Measurements from ENCODE around the gene GNA15.

Gene GNA15

DNA sequence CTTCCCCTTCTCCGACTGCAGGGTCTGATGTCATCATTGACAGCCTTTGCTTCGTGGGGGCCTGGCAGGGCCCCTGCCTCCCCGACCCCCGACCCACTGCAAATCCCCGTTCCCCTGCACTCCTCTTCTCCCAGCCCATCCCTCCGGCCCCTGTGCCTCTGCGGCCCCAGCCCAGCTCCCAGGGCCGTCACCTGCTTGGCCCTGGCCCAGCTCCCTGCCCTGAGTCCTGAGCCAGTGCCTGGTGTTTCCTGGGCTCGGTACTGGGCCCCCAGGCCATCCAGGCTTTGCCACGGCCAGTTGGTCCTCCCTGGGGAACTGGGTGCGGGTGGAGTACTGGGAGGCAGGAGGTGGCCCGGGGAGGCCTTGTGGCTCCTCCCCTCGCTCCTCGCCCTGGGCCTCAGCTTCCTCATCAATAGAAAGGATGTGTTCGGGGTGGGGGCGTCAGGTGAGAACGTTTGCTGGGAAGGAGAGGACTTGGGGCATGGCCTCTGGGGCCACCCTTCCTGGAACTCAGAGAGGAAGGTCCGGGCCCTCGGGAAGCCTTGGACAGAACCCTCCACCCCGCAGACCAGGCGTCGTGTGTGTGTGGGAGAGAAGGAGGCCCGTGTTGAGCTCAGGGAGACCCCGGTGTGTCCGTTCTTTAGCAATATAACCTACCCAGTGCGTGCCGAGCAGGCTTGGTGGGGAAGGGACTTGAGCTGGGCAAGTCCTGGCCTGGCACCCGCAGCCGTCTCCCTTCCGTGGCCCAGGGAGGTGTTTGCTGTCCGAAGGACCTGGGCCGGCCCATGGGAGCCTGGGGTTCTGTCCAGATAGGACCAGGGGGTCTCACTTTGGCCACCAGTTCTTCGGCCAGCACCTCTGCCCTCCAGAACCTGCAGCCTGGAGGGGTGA is 72.7 kb downstream of the GNA15 start:
- no peak for DNase-seq (ENCODE audit: low spot score)

- peak; percentile 66 for DNase-seq (ENCODE audit: low spot score)
Observed at GRCh38 chr19:3210347-3211017, 74.6 kb downstream of the GNA15 start.

GRCh38 chr19:3211191-3211590 is 75.4 kb downstream of the GNA15 start:
- DNase-seq (ENCODE audit: low spot score), result no peak

DNA sequence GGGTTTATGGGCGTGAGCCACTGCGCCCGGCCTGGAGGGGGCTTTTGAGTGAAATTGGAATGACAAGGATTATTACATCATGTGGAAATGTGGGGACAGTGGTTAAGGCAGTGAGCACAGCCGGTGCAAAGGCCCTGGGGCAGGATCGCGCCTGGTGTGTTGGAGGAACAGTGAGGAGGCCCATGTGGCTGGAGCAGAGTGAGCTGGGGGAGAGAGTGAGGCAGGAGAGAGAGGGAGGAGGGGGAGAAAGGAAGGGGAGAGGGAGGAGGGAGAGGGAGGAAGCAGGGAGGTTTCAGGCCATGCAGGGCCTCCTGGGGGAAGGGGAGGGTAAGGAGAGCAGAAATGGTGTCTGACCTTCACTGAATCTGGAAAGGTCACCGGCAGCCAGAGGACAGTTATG is 77.3 kb downstream of the GNA15 start:
- no peak for DNase-seq (ENCODE audit: low spot score)
